HEK293 (cell line): ENCODE results near the gene ARHGAP42.

Experiments used
- CTCF ChIA-PET: fragments of 350-600 bp; formaldehyde crosslinking; extraction: SDS; loops from one replicate; lab custom pipeline; 2021; ENCODE audit warnings: antibody characterized with exemption; lab: Yijun Ruan, JAX
- POLR2A ChIA-PET: fragments of 300-600 bp; formaldehyde crosslinking; extraction: SDS; loops from one replicate; lab custom pipeline; 2020; ENCODE audit warnings: antibody characterized with exemption, inconsistent platforms; lab: Yijun Ruan, JAX
- H3K27ac ChIP-seq: fragments of 200-500 bp; sonication (Bioruptor generic); 2 replicates; pipeline ENCODE4 v1.5.1; 2014; ENCODE audit warnings: low read depth, low read length, control low read depth, inconsistent platforms; ENCODE audit errors: extremely low read depth
- H3K36me3 ChIP-seq, 2 experiments: fragments of 200-500 bp in 1 of 2; sonication (Bioruptor generic) in 1 of 2; 1 replicate in 1 of 2; 2 replicates in 1 of 2; pipeline ENCODE4 v1.5.1; 2014 to 2017; ENCODE audit warnings: inconsistent platforms in 2 of 2, low read length in 2 of 2; ENCODE audit not compliant: control insufficient read depth in 2 of 2, insufficient read depth in 1 of 2
- H3K4me1 ChIP-seq: fragments of 200-500 bp; sonication (Bioruptor generic); 2 replicates; pipeline ENCODE4 v1.5.1; 2014; ENCODE audit warnings: mild to moderate bottlenecking, low read length, inconsistent platforms; ENCODE audit not compliant: control insufficient read depth, insufficient read depth
- H3K4me3 ChIP-seq: 2 replicates; pipeline ENCODE4 v1.5.1; 2011; ENCODE audit warnings: low read depth, mild to moderate bottlenecking, control low read depth, low read length, moderate library complexity
- H3K9me3 ChIP-seq: fragments of 200-500 bp; sonication (Bioruptor generic); 2 replicates; pipeline ENCODE4 v1.5.1; 2014; ENCODE audit warnings: low read depth, low read length, inconsistent platforms; ENCODE audit not compliant: control insufficient read depth, insufficient read depth
- ZBTB11 ChIP-seq: fragments of 450-650 bp; formaldehyde crosslinking; conservative IDR thresholded peaks from 2 replicates; pipeline ENCODE4 v1.5.1; 2016; ENCODE audit warnings: low read depth, missing biosample characterization, missing genetic modification characterization

ARHGAP42 gene

GRCh38 chr11:101035872-101036271, 348.8 kb downstream of the ARHGAP42 start:
- CTCF ChIA-PET, result no interaction called here
- no peak overlapping the region for H3K27ac ChIP-seq
- POLR2A ChIA-PET, result no interaction called here
- no peaks in the 10 kb centered on the region for H3K36me3 ChIP-seq
- TF ChIP-seq ZBTB11 (tag by site-specific recombination), result no peak
- TF ChIP-seq, all 188 proteins: peak for 0
- Histone ChIP-seq H3K9me3 (no peaks in the 10 kb centered on the region), H3K4me3 (no peak overlapping the region), H3K4me1 (no peaks in the 10 kb centered on the region)
